Heart left ventricle (tissue), 16 donors: ENCODE results near the gene GJB4. TPM values are rescaled to one million over a fixed set of nuclear protein-coding genes. Genes with fewer than 3 reads are reported as not detected.
"Not testable (repeated sequence)": the region's sequence is repeated elsewhere in the genome, so short reads cannot be mapped to it uniquely, and the experiment has no call there.

ENCODE experiments used
- ATAC-seq, 4 donors: fragments of 200-7000 bp; cut with Tn5 transposase; one replicate each; pipeline ENCODE4 v1.9.1; 2020 to 2022; ENCODE audit warnings: moderate library complexity in 4 of 4, mild to moderate bottlenecking in 3 of 4, moderate number of reproducible peaks in 1 of 4
- DNase-seq, 5 donors: peaks; one replicate each; pipeline ENCODE4 v3.0.0-alpha.2; 2020
- H3K27ac ChIP-seq, 12 donors: fragments of 200-600 bp; sonication (generic) in 4 of 12; one replicate each; pipeline versions ENCODE4 v1.5.0 to v1.8.0; 2016 to 2022; ENCODE audit warnings: mild to moderate bottlenecking in 2 of 12
- H3K27me3 ChIP-seq, 9 donors: fragments of 200-600 bp; sonication (generic) in 2 of 9; one replicate each; pipeline versions ENCODE4 v1.5.1 to v1.8.0; 2016 to 2022; ENCODE audit warnings: mild to moderate bottlenecking in 3 of 9
- H3K36me3 ChIP-seq, 9 donors: fragments of 200-600 bp; sonication (generic) in 2 of 9; one replicate each; pipeline versions ENCODE4 v1.5.0 to v1.8.0; 2018 to 2022; ENCODE audit warnings: mild to moderate bottlenecking in 2 of 9
- H3K4me1 ChIP-seq, 12 donors: fragments of 200-600 bp; sonication (generic) in 4 of 12; one replicate each; pipeline versions ENCODE4 v1.5.0 to v1.8.0; 2016 to 2022; ENCODE audit warnings: mild to moderate bottlenecking in 3 of 12
- H3K4me3 ChIP-seq, 12 donors: fragments of 200-600 bp; sonication (generic) in 4 of 12; one replicate each; pipeline versions ENCODE4 v1.5.0 to v1.8.0; 2017 to 2022; ENCODE audit warnings: mild to moderate bottlenecking in 9 of 12, moderate library complexity in 4 of 12
- H3K9me3 ChIP-seq, 12 donors: fragments of 200-600 bp; sonication (generic) in 4 of 12; one replicate each; pipeline versions ENCODE4 v1.5.0 to v1.8.0; 2016 to 2022; ENCODE audit warnings: mild to moderate bottlenecking in 1 of 12
- POLR2A ChIP-seq, 2 donors: fragments of 450-650 bp; IDR thresholded peaks; one replicate each; pipeline ENCODE4 v1.6.1; 2017; ENCODE audit warnings: antibody characterized with exemption in 2 of 2, mild to moderate bottlenecking in 2 of 2, moderate library complexity in 2 of 2
- WGBS, 4 donors: extraction: QIAGEN DNeasy Blood & Tissue Kit in 2 of 4; methylation state at CpG; one replicate each; pipeline versions ENCODE4 v1.1.5 to v1.1.7; 2013 to 2018; 5-methylcytosine and 5-hydroxymethylcytosine counted together
- intact Hi-C, 10 donors: fragments of 100-400 bp; cut with DNase I; formaldehyde crosslinking; loops; one replicate each; pipeline versions ENCODE4 v1.11.1 to v1.14.2; 2022
- polyA plus RNA-seq, 2 donors: library from polyadenylated mRNA; stranded (reverse); fragments of 200-250 nt; gene quantifications; one replicate each; pipeline ENCODE4 v1.2.3, GENCODE V29; 2013
- total RNA-seq, 9 donors: library from RNA; depleted of rRNA in 2 of 9; stranded (reverse); fragments of >200 nt in 2 of 9; fragmentation: NEBNext Ultra II Directional in 3 of 9; extraction: Animal tissue kit (Norgen Biotek cat#: 25700) in 3 of 9; gene quantifications; one replicate each; pipeline versions ENCODE4 v1.1.0 to v1.2.4, GENCODE V29; 2016 to 2023
- TF ChIP-seq, protein P1 (sequence below), 12 donors: fragments of 200-600 bp; sonication (generic) in 4 of 12; IDR thresholded peaks; one replicate each; pipeline versions ENCODE4 v1.5.0 to v1.8.0; 2018 to 2022; ENCODE audit warnings: antibody characterized with exemption in 12 of 12, mild to moderate bottlenecking in 5 of 12
- donor health status: ischemic (EF 13 %, LVEDD 7.1; RV severe dilation, severe dysfunction).
- donor health status: healthy with polysubstance abuse.
- donor health status: DM: no; HTN: yes; CAD: no.
- donor health status: DM: no; HTN: no; CAD: no.
- donor health status: ischemic (EF 25% LVEDD 6.9; RV normal size, moderate dysfunction).
- donor health status: ischemic (EF 25% LVEDD 5.7; RV mildly dilated, moderate dysfunction).
- donor health status: healthy.
- donor health status: DM: yes; HTN: yes; CAD: no.
- donor health status: ischemic (EF 35%, LVEDD 5.7; RV mildly dilated, moderate dysfunction).
- donor health status: nonischemic (EF 11% LVEDD 7.7; RV severe dilation, severe dysfunction).
- donor health status: DM: yes; HTN: yes; CAD: no.
- donor health status: PGD.
- donor health status: ischemic (EF 29% LVEDD 5.4; RV normal size, mild dysfunction).
- donor health status: nonischemic (EF 23%, LVEDD 6.1; RV moderate dilation, normal function).

Gene GJB4
- total and polyA plus RNA-seq, 11 donors: not detected

DNA sequence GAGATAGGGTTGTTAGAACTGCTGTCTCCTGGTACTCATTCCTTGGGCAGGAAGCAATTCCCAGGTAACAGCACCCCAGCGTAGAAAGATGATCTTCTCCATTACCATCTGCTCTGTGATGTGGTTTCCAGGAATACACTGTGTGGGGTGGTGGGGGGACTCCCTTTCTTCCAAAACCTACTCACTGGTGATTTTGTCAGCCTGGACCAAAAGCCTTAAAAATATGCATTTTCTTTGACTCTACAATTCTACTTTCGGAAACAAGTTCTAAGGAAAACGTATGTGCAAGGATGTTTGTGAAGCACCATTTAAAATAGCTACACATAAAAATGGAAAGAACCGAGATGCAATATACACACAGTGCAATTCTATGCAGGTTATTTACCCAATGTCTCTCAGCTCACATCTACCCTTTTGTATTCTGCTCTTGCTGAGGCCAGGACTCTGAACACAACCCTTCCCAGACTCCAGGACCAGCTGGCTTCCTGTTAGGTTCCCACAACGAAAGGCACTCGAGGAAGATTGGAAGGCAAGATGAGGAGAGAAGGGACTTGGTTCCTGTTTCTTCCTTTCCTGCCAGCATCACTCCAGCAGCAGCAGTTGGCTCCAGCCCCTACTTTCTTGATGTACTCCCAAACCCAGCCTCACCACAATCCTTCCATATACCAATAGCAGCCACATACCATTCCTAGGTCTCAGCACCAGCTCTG, 37.7 kb upstream of the GJB4 start:
- 72 to 75% (median 73%) methylated on average over 6 of the region's 6 CpGs for WGBS, 4 donors
- no peaks in the 10 kb centered on the region for H3K4me1 ChIP-seq
- H3K36me3 ChIP-seq: no peaks in the 10 kb centered on the region
- ATAC-seq (no peak), DNase-seq (no peak)
- H3K9me3 ChIP-seq: no peaks in the 10 kb centered on the region
- H3K27me3 ChIP-seq: peaks cover 0 to 17% (median 2%) of the 10 kb centered on the region in 9 donors
- H3K4me3 ChIP-seq: no peak overlapping the region
- TF ChIP-seq POLR2A (IDR thresholded peaks at IDR 0.05): no peak
- TF ChIP-seq, protein P1, sequence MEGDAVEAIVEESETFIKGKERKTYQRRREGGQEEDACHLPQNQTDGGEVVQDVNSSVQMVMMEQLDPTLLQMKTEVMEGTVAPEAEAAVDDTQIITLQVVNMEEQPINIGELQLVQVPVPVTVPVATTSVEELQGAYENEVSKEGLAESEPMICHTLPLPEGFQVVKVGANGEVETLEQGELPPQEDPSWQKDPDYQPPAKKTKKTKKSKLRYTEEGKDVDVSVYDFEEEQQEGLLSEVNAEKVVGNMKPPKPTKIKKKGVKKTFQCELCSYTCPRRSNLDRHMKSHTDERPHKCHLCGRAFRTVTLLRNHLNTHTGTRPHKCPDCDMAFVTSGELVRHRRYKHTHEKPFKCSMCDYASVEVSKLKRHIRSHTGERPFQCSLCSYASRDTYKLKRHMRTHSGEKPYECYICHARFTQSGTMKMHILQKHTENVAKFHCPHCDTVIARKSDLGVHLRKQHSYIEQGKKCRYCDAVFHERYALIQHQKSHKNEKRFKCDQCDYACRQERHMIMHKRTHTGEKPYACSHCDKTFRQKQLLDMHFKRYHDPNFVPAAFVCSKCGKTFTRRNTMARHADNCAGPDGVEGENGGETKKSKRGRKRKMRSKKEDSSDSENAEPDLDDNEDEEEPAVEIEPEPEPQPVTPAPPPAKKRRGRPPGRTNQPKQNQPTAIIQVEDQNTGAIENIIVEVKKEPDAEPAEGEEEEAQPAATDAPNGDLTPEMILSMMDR (IDR thresholded peaks at IDR 0.05): no peak
- intact Hi-C loops: no loop called here
- no peak overlapping the region for H3K27ac ChIP-seq

DNA sequence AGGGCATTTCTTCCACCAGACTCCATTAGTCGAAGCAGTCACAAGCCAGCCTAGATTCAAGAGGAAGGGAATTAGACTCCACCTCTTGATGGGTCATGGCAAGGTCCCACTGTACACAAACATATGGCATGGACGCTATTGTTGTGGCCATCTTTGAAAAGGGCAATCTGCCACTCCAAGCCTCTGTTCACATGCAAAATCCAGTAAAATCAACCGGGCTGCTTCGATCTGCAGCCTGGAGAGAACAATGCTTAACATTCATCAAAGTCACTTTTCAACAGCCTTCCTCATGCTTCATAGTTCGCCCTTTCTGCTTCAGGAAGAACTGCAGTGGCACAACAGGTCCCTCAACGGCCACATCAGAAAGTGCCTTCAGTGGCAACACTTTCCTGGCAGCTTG, 32.7 kb upstream of the GJB4 start:
- no peaks in the 10 kb centered on the region for H3K4me1 ChIP-seq
- WGBS, 4 donors: 67 to 78% (median 73%) methylated on average over 4 to 6 of the region's 6 CpGs
- no peak overlapping the region for H3K27ac ChIP-seq
- H3K27me3 ChIP-seq: peaks cover 0 to 26% (median 0%) of the 10 kb centered on the region in 9 donors
- no peak overlapping the region for H3K4me3 ChIP-seq
- H3K36me3 ChIP-seq: no peaks in the 10 kb centered on the region
- no peak for TF ChIP-seq POLR2A (IDR thresholded peaks at IDR 0.05)
- TF ChIP-seq, protein P1 (IDR thresholded peaks at IDR 0.05): no peak
- ATAC-seq: no peak
- intact Hi-C loops: no loop called here
- no peaks in the 10 kb centered on the region for H3K9me3 ChIP-seq
- DNase-seq: no peak

DNA sequence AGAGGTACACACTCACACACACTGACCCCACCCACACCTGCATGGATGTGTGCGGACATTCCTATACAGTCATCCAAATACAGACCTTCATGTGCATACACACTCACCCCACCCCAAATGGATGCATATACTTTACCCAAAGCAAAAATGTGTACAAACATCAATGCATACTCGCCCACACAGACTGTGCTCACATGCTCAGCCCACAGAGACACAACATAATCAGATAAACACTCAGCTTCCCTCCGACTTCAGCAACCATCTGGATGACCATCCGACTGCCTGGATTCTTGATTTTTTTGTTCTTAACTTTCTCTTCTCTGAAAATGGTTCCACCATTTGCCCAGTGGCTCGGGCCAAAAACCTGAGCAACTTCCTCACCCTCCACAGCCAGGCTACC, 29.1 kb upstream of the GJB4 start:
- 72 to 76% (median 73%) methylated on average over 5 of the region's 5 CpGs for WGBS, 4 donors
- H3K4me3 ChIP-seq: no peak overlapping the region

DNA sequence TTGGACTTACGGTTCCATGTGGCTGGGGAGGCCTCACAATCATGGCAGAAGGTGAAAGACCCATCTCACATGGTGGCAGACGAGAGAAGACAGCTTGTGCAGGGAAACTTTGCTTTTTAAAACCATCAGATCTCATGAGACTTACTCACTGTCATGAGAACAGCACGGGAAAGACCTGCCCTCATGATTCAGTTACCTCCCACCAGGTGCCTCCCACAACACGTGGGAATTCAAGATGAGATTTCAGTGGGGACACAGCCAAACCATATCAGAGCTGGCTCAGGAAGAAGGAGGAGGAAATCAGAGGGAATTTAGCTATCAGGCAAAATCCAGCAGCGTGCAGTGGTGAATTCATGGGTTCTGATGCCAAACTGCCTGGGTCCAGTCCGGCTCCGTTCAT, 26.7 kb upstream of the GJB4 start:
- peaks cover 0 to 29% (median 0%) of the 10 kb centered on the region in 9 donors for H3K27me3 ChIP-seq
- 43 to 75% (median 58%) methylated on average over 6 to 7 of the region's 7 CpGs for WGBS, 4 donors
- intact Hi-C loops, H3K4me1 ChIP-seq, H3K4me3 ChIP-seq, H3K36me3 ChIP-seq, H3K27ac ChIP-seq, H3K9me3 ChIP-seq, DNase-seq, ATAC-seq: not testable (repeated sequence)

More for the DNA sequence above, 29.1 kb upstream of the GJB4 start:
- ATAC-seq: no peak
- peaks cover 0 to 14% (median 0%) of the 10 kb centered on the region in 9 donors for H3K27me3 ChIP-seq
- H3K27ac ChIP-seq: no peak overlapping the region
- TF ChIP-seq, protein P1 (IDR thresholded peaks at IDR 0.05): no peak
- no peak for TF ChIP-seq POLR2A (IDR thresholded peaks at IDR 0.05)
- intact Hi-C loops: no loop called here
- no peaks in the 10 kb centered on the region for H3K9me3 ChIP-seq
- no peak for DNase-seq
- H3K36me3 ChIP-seq: no peaks in the 10 kb centered on the region
- no peaks in the 10 kb centered on the region for H3K4me1 ChIP-seq

DNA sequence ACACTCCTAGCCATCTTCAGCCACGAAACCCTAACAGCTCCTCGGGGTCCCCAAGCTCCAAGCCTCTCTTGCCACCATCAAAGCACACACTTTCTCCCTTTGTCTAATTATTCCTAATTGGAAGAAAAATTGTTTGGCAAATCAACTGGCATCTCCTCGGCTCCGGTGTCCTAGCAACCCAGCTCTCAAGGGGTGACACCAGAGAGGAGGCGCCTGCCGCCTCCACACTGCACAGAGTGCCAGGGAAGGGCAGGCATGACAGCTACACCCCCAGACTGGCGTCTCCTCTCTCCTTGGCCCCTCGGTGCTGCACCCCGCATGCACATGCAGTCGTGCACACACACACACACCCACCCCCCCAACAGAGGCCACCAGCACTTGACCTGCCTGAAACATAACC, 22.8 kb upstream of the GJB4 start:
- no peak for DNase-seq
- TF ChIP-seq POLR2A (IDR thresholded peaks at IDR 0.05): no peak
- TF ChIP-seq, protein P1 (IDR thresholded peaks at IDR 0.05): no peak
- intact Hi-C loops: no loop called here
- Histone ChIP-seq H3K4me3 (no peak overlapping the region), H3K36me3 (no peaks in the 10 kb centered on the region), H3K27ac (no peak overlapping the region), H3K9me3 (no peaks in the 10 kb centered on the region), H3K4me1 (no peaks in the 10 kb centered on the region), H3K27me3 (peaks cover 0 to 38% (median 0%) of the 10 kb centered on the region in 9 donors)
- ATAC-seq: no peak
- 76 to 83% (median 81%) methylated on average over 10 of the region's 10 CpGs for WGBS, 4 donors

DNA sequence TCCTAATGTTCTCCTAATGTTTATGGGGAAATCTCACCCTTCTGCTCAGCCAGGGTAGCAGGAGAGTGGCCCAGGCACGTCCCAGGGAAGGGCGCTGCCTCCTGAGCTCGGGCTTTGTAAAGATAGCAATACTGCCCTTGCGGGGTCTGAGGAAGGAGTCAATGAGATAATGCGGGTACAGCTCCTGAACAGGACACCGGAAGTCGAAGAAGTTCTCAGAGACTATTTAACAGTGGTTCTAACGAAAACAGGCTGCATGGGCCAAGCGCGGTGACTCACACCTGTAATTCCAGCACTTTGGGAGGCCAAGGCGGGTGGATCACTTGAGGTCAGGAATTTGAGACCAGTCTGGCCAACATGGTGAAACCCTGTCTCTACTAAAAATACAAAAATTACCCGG, 22.3 kb upstream of the GJB4 start:
- H3K4me3 ChIP-seq, H3K36me3 ChIP-seq, H3K9me3 ChIP-seq, H3K27ac ChIP-seq, ATAC-seq, H3K4me1 ChIP-seq, DNase-seq, intact Hi-C loops: not testable (repeated sequence)
- 72 to 81% (median 79%) methylated on average over 12 of the region's 12 CpGs for WGBS, 4 donors
- H3K27me3 ChIP-seq: peaks cover 0 to 38% (median 0%) of the 10 kb centered on the region in 9 donors
